DMS 273 treated with DMSO at 0.1 percent for 48 hours (cell line): ENCODE data around the gene IL17RC.

Source experiments
- DNase-seq: peaks from one replicate; lab custom pipeline; 2025; lab: John Stamatoyannopoulos, UW

IL17RC gene

GRCh38 chr3:9946112-9947024, 29.5 kb downstream of the IL17RC start:
- DNase-seq: peak; percentile 35

GRCh38 chr3:9947025-9947995, 30.4 kb downstream of the IL17RC start:
- no peak for DNase-seq

- no peak for DNase-seq
These were observed 31.7 kb downstream of the IL17RC start for GRCh38 chr3:9948586-9948985.

- DNase-seq: no peak
These were observed 32.2 kb downstream of the IL17RC start for GRCh38 chr3:9949115-9949514.

GRCh38 chr3:9949626-9950025, 32.7 kb downstream of the IL17RC start:
- DNase-seq: no peak

- DNase-seq: no peak
These were observed 34.2 kb downstream of the IL17RC start for GRCh38 chr3:9951126-9951525.

- DNase-seq: no peak
These were observed 34.7 kb downstream of the IL17RC start for GRCh38 chr3:9951598-9951961.

- no peak for DNase-seq
These were observed 35.3 kb downstream of the IL17RC start, which contains the start of gene PRRT3 for GRCh38 chr3:9951962-9952805. Gene PRRT3, minus strand, starts transcription at chr3:9952408. Its CDS starts 2,293 bp downstream, at chr3:9950115.

GRCh38 chr3:9955067-9955502, 38.2 kb downstream of the IL17RC start:
- peak; percentile 50 for DNase-seq

GRCh38 chr3:9955611-9956352, 38.9 kb downstream of the IL17RC start:
- DNase-seq: no peak

GRCh38 chr3:9957214-9957613, 40.3 kb downstream of the IL17RC start:
- DNase-seq: peak; percentile 4

- no peak for DNase-seq
These were observed 48.4 kb downstream of the IL17RC start for GRCh38 chr3:9965200-9965875.

- DNase-seq: no peak
These were observed 49.9 kb downstream of the IL17RC start for GRCh38 chr3:9966841-9967240.

GRCh38 chr3:9969632-9970019, 52.7 kb downstream of the IL17RC start:
- no peak for DNase-seq

- DNase-seq: no peak
These were observed 53.2 kb downstream of the IL17RC start for GRCh38 chr3:9970020-9970652.

- DNase-seq: peak; percentile 27
These were observed 60.1 kb downstream of the IL17RC start for GRCh38 chr3:9976721-9977709.

- no peak for DNase-seq
These were observed 61.9 kb downstream of the IL17RC start for GRCh38 chr3:9978710-9979305.

GRCh38 chr3:9980251-9980650, 63.4 kb downstream of the IL17RC start:
- DNase-seq: no peak
